ENCODE data around the gene ISG20L2. TPM values are rescaled to one million over a fixed set of nuclear protein-coding genes. Genes with fewer than 3 reads are reported as not detected.
"Not testable (repeated sequence)": the region's sequence is repeated elsewhere in the genome, so short reads cannot be mapped to it uniquely, and the experiment has no call there.

ISG20L2 gene
- total RNA-seq, 1 donor from 2014 or later = 33.0 TPM

DNA sequence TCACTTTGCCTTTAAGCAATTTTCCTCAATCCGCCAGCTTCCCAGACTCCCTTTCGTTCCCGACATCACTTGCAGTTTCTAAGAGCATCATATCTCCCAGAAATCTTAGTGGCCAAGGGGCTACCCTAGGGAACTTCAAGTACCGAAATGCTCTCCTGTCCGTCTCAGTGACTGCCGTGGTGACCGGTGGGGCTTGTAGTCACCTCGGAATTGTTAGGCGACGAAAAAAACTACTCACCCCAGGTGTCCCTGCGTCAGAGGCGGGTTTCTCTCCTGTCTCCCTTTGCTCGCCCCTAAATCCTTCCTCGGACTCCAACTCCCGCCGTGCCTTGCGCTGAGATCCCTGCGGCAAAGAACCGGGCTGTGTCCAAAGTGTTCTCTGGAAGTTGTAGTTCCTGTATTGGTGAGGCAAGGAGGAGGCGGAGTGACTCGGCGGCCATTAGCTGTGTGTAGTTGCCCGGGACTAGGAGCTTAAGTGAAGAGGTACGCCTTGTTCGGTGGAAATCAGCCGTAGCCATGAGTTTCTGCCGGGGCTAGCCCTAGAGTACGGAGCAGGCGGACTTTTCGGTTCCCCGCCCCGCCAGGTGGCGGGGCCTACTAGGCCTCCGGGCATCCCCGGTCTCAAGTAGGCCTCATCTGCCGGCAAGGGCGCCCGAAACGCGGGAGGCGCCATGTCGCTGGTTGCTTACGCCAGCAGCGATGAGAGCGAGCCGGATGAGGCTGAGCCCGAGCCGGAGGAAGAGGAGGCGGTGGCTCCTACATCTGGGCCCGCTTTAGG, 38.7 kb upstream of the ISG20L2 start, which contains the start of gene PRCC:
TSS of gene PRCC (plus strand) at position 435 of the 778 bp plus-strand sequence. CDS start at position 672, 237 bp downstream.
- Mint-ChIP-seq H3K4me1 (ENCODE audit: unreplicated experiment) (peaks cover 40% of the 10 kb centered on the region), H3K27me3 (ENCODE audit: unreplicated experiment) (no peaks in the 10 kb centered on the region), H3K27ac (ENCODE audit: unreplicated experiment) (no peak within 1 kb of the TSS), H3K9me3 (ENCODE audit: unreplicated experiment) (no peaks in the 10 kb centered on the region), H3K36me3 (ENCODE audit: unreplicated experiment) (peaks cover 3% of the 10 kb centered on the region), H3K4me3 (ENCODE audit: unreplicated experiment) (no peak within 1 kb of the TSS)
- peak; percentile 99 for DNase-seq (ENCODE audit: extremely low spot score, unreplicated experiment)
- TF ChIP-seq, protein P1, sequence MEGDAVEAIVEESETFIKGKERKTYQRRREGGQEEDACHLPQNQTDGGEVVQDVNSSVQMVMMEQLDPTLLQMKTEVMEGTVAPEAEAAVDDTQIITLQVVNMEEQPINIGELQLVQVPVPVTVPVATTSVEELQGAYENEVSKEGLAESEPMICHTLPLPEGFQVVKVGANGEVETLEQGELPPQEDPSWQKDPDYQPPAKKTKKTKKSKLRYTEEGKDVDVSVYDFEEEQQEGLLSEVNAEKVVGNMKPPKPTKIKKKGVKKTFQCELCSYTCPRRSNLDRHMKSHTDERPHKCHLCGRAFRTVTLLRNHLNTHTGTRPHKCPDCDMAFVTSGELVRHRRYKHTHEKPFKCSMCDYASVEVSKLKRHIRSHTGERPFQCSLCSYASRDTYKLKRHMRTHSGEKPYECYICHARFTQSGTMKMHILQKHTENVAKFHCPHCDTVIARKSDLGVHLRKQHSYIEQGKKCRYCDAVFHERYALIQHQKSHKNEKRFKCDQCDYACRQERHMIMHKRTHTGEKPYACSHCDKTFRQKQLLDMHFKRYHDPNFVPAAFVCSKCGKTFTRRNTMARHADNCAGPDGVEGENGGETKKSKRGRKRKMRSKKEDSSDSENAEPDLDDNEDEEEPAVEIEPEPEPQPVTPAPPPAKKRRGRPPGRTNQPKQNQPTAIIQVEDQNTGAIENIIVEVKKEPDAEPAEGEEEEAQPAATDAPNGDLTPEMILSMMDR (IDR thresholded peaks at IDR 0.05) = no peak

- H3K36me3 Mint-ChIP-seq (ENCODE audit: unreplicated experiment) = peaks cover 3% of the 10 kb centered on the region
- H3K4me1 Mint-ChIP-seq (ENCODE audit: unreplicated experiment) = peaks cover 36% of the 10 kb centered on the region
- no peaks in the 10 kb centered on the region for H3K27me3 Mint-ChIP-seq (ENCODE audit: unreplicated experiment)
- H3K27ac Mint-ChIP-seq (ENCODE audit: unreplicated experiment) = no peak overlapping the region
- no peaks in the 10 kb centered on the region for H3K9me3 Mint-ChIP-seq (ENCODE audit: unreplicated experiment)
- H3K4me3 Mint-ChIP-seq (ENCODE audit: unreplicated experiment) = no peak overlapping the region
- no peak for DNase-seq (ENCODE audit: extremely low spot score, unreplicated experiment)
- TF ChIP-seq, protein P1 (IDR thresholded peaks at IDR 0.05) = no peak
Observed at GRCh38 chr1:156766298-156767100, 37.9 kb upstream of the ISG20L2 start.

DNA sequence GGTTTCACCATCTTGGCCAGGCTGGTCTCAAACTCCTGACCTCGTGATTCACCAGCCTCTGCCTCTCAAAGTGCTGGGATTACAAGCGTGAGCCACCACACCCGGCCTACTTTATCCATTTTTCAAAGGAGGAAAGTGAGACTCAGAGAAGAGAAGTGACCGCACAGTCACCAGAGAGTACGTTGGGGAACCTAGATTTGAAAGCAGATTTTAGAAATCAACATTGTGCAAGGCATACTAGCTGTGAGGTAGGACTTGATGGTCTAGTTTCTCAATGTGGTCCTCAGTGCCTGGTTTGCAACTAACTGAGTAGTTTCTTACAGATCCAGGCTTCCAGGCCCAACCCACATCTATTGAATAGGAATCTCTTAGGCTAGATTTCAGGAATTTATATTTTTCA, 37.1 kb upstream of the ISG20L2 start:
- Mint-ChIP-seq H3K36me3 (ENCODE audit: unreplicated experiment) (peaks cover 3% of the 10 kb centered on the region), H3K9me3 (ENCODE audit: unreplicated experiment) (no peaks in the 10 kb centered on the region), H3K27me3 (ENCODE audit: unreplicated experiment) (no peaks in the 10 kb centered on the region), H3K4me3 (ENCODE audit: unreplicated experiment) (no peak overlapping the region), H3K27ac (ENCODE audit: unreplicated experiment) (no peak overlapping the region), H3K4me1 (ENCODE audit: unreplicated experiment) (peaks cover 29% of the 10 kb centered on the region)
- no peak for DNase-seq (ENCODE audit: extremely low spot score, unreplicated experiment)
- TF ChIP-seq, protein P1 (IDR thresholded peaks at IDR 0.05) = no peak

DNA sequence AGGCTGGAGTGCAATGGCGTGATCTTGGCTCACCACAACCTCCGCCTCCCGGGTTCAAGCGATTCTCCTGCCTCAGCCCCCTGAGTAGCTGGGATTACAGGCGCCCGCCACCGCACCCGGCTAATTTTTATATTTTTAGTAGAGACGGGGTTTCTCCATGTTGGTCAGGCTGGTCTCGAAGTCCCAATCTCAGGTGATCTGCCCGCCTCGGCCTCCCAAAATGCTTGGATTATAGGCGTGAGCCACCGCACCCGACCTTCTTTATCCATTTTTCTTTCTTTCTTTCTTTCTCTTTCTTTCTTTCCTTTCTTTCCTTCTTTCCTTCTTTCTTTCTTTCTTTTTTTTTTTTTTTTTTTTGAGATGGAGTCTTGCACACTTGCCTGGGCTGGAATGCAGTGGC, 36.6 kb upstream of the ISG20L2 start:
- not testable (repeated sequence) for H3K4me3 Mint-ChIP-seq (ENCODE audit: unreplicated experiment); H3K36me3 Mint-ChIP-seq (ENCODE audit: unreplicated experiment); H3K27ac Mint-ChIP-seq (ENCODE audit: unreplicated experiment); DNase-seq (ENCODE audit: extremely low spot score, unreplicated experiment); H3K9me3 Mint-ChIP-seq (ENCODE audit: unreplicated experiment); H3K27me3 Mint-ChIP-seq (ENCODE audit: unreplicated experiment)
- peaks cover 24% of the 10 kb centered on the region for H3K4me1 Mint-ChIP-seq (ENCODE audit: unreplicated experiment)

DNA sequence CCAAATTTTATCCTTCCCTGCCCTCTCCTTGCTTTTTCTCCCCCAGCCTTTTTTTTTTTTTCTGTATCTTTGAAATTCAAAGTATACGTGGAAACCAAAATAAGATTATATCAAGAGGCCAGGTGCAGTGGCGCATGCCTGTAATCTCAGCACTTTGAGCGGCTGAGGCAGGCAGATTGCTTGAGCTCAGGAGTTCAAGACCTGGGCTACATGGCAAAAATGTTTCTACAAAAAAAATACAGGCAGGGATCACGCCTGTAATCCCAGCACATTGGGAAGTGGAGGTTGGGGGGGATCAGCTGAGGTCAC, 32.2 kb upstream of the ISG20L2 start:
- Mint-ChIP-seq H3K27ac (ENCODE audit: unreplicated experiment) (no peak overlapping the region), H3K4me1 (ENCODE audit: unreplicated experiment) (no peaks in the 10 kb centered on the region), H3K36me3 (ENCODE audit: unreplicated experiment) (no peaks in the 10 kb centered on the region), H3K4me3 (ENCODE audit: unreplicated experiment) (no peak overlapping the region), H3K9me3 (ENCODE audit: unreplicated experiment) (no peaks in the 10 kb centered on the region), H3K27me3 (ENCODE audit: unreplicated experiment) (no peaks in the 10 kb centered on the region)
- no peak for DNase-seq (ENCODE audit: extremely low spot score, unreplicated experiment)
- TF ChIP-seq, protein P1 (IDR thresholded peaks at IDR 0.05) = no peak
